ENCODE measurements around the gene ARHGAP19. TPM values are rescaled to one million over a fixed set of nuclear protein-coding genes. Genes with fewer than 3 reads are reported as not detected.

Gene ARHGAP19
- total RNA-seq, 4 donors from 2014 or later: 4.5 to 19.4 (median 5.3) TPM

DNA sequence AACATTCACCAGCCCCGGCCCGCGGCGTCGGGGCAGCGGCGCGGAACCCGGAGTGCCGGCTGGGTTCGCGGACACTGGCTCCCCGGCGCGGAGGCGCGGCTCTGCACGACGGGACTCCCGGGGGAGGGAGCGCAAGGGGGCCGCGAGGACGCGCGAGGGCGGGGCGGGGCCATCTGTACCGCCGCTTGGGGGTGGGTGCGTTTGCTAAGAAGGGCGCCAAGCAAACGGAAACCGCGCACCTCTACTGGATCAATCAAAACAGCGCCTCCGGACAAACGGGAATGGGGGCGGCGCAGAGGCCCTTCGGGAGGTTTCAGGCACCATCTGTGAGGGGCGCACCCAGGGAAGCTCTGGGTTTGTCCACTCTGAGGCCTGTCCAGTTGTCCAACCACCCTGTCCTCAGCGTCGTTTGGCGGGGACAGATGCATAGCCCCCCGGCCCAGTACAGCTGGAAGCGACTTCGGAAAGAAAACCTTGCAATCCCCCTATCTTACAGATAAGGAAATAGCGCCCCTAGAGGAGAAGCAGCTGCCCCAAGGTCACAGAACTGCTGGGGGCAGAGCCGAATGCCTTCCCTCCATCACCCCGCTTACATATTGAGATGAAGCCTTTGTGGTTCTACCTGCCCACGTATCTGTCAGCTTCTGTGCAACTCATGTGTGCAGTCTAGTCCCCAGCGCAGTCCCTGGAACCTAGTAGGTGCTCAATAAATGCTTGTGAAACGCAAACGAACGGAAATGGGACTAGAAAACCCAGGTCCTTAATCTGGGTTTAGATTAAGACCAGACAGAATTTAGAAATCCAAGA is 96.0 kb downstream of the ARHGAP19 start:
- DNase-seq (ENCODE audit: low spot score) (no peak), ATAC-seq (ENCODE audit: low FRiP score) (peak; percentile 55)
- TF ChIP-seq, protein P1, sequence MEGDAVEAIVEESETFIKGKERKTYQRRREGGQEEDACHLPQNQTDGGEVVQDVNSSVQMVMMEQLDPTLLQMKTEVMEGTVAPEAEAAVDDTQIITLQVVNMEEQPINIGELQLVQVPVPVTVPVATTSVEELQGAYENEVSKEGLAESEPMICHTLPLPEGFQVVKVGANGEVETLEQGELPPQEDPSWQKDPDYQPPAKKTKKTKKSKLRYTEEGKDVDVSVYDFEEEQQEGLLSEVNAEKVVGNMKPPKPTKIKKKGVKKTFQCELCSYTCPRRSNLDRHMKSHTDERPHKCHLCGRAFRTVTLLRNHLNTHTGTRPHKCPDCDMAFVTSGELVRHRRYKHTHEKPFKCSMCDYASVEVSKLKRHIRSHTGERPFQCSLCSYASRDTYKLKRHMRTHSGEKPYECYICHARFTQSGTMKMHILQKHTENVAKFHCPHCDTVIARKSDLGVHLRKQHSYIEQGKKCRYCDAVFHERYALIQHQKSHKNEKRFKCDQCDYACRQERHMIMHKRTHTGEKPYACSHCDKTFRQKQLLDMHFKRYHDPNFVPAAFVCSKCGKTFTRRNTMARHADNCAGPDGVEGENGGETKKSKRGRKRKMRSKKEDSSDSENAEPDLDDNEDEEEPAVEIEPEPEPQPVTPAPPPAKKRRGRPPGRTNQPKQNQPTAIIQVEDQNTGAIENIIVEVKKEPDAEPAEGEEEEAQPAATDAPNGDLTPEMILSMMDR (IDR thresholded peaks at IDR 0.05): no peak

DNA sequence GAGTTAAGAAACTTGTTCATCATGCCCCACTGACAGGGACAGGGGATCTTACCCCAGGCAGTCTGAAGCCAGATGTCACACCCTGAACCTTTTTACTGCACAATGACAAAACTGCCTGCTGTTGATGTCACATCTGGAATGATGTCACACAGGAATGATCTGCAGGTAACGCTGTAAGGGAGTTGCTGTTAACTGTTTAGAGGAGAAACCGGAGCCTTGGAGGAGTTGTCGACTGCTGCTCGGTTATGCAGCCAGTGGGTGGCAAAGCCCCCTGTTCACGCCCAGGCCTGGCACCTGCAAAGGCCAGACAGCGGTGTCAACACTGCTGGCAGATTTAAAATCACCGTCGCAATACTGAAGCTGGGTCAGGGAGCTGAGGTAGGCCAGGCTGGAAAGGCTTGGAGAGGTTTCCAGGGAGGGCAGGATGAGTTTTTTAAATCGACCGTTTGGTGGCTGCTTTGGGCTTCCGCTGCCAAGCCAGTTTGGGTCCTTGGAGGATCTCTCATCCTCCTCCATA is 96.7 kb downstream of the ARHGAP19 start:
- ATAC-seq (ENCODE audit: low FRiP score) (no peak), DNase-seq (ENCODE audit: low spot score) (no peak)
- TF ChIP-seq, protein P1 (IDR thresholded peaks at IDR 0.05): no peak

DNA sequence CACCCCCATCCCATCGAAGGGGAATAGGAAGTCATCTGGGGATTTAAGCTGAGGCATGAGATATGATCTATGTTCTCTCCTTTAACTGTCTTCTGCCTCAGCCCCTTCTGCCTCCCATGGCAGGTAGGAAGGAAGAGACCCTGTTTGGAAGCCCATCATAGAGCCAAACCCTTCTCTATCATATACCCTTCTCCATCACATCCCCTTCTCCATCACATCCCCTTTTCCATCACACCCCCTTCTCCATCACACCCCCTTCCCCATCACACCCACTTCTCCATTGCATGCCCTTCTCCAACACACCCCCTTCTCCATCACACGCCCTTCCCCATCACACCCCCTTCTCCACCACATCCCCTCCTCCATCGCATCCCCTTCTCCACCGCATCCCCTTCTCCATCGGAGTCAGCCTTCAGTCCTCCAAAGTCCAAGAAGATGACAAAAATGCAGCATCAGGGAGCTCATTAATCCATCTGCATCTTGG is 99.4 kb downstream of the ARHGAP19 start:
- ATAC-seq (ENCODE audit: low FRiP score): no peak
- TF ChIP-seq, protein P1 (IDR thresholded peaks at IDR 0.05): no peak
- no peak for DNase-seq (ENCODE audit: low spot score)

DNA sequence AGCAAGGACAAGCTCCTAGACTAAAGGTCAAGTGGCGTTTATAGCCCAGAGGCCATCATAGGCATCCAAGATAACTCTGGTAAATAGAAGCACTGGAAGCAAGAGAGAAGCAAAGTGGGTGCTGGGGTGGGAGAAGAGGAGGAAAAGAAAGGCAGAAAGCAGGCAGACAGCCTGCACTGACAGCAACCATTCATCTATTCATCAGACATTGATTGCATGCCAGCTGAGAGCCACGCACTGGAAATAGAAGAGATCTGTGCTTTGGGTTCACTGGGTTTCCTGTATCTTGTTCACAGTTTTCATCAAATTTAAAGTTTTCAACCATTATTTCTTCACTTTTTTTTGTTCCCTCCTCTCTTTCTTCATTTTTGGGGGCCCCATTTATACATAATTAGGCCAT is 102.0 kb downstream of the ARHGAP19 start:
- no peak for DNase-seq (ENCODE audit: low spot score)
- TF ChIP-seq, protein P1 (IDR thresholded peaks at IDR 0.05): no peak
- ATAC-seq (ENCODE audit: low FRiP score): no peak

DNA sequence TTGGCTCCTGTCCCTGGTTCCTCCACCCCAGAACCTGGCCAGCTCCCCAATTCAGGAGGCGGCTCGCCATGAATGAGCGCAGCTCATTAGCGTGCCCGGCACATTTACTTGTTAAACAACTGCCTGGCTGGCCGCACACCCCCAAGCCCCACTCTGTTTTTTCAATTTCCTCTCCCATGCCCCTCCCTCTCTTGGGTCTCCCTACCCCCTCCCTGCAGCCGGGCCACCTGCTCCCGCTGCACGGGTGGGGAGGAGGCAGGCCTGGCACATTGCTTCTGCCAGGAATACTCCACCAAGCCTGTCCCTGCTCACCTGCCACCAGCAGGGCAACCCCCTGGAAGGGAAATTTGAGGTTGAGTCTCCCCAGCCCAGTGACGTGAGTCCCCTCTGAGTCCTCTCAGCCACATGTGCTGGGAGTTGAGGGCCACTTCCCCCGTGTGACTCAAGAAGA is 104.2 kb downstream of the ARHGAP19 start:
- DNase-seq (ENCODE audit: low spot score) (no peak), ATAC-seq (ENCODE audit: low FRiP score) (no peak)
- TF ChIP-seq, protein P1 (IDR thresholded peaks at IDR 0.05): no peak

DNA sequence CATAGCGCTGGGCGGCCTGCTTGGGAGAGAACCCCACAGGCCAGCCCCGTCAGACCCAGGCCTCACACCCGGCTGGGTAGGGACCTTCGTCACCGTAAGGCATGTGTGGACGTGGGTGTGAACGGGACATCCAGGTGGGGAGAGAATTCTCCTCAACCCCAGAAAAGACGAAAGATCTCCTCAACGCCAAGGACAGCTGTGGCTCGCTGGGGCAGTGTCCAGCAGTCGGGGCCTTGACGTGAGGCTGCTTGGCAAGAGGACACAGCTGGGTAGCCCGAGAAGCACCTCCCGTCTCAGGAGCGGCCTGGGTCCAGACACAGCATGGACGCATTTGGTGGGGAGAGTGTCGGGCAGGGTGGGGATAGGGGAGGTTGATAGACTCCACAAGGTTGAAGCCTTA is 105.5 kb downstream of the ARHGAP19 start:
- no peak for DNase-seq (ENCODE audit: low spot score)
- TF ChIP-seq, protein P1 (IDR thresholded peaks at IDR 0.05): no peak
- no peak for ATAC-seq (ENCODE audit: low FRiP score)

Measured in omental fat pad (tissue), 4 donors.